ENCODE measurements around the gene KAZN.

KAZN gene

GRCh38 chr1:14623090-14623489 lies 24.6 kb downstream of the KAZN start:
- Histone ChIP-seq H3K9me3 (ENCODE audit: control insufficient read depth, insufficient read depth, low read depth, low read length) (no peaks in the 10 kb centered on the region), H3K4me1 (ENCODE audit: control insufficient read depth, insufficient read depth, low read length) (no peaks in the 10 kb centered on the region), H3K27ac (ENCODE audit: extremely low read depth, low read depth, low read length) (no peak overlapping the region), H3K36me3 (ENCODE audit: control insufficient read depth in 2 of 2, insufficient read depth in 1 of 2, low read length in 2 of 2) (no peaks in the 10 kb centered on the region), H3K4me3 (ENCODE audit: low read depth, low read length) (no peak overlapping the region)
- ChIA-PET CTCF (no interaction called here), POLR2A (no interaction called here)
- TF ChIP-seq ZBTB1 (tag by site-specific recombination; IDR thresholded peaks at IDR 0.05) (no peak), ZNF146 (tag by site-specific recombination; IDR thresholded peaks at IDR 0.05) (peak; percentile 83)

GRCh38 chr1:14624941-14625340 lies 26.5 kb downstream of the KAZN start:
- H3K9me3 ChIP-seq (ENCODE audit: control insufficient read depth, insufficient read depth, low read depth, low read length), result no peaks in the 10 kb centered on the region
- TF ChIP-seq ZNF677 (tag by site-specific recombination; IDR thresholded peaks at IDR 0.05) (no peak), BCL11B (tag by site-specific recombination; IDR thresholded peaks at IDR 0.05; ENCODE audit: low read depth) (no peak), ZNF521 (tag by site-specific recombination; IDR thresholded peaks at IDR 0.05) (no peak)
- H3K27ac ChIP-seq (ENCODE audit: extremely low read depth, low read depth, low read length), result no peak overlapping the region
- no peaks in the 10 kb centered on the region for H3K36me3 ChIP-seq (ENCODE audit: control insufficient read depth in 2 of 2, insufficient read depth in 1 of 2, low read length in 2 of 2)
- H3K4me1 ChIP-seq (ENCODE audit: control insufficient read depth, insufficient read depth, low read length), result no peaks in the 10 kb centered on the region
- ChIA-PET POLR2A (no interaction called here), CTCF (interaction anchor here (0.6 kb wide), 1 partner anchor 45 kb away, joined by 6 read pairs; no protein-coding TSS in a partner anchor)
- no peak overlapping the region for H3K4me3 ChIP-seq (ENCODE audit: low read depth, low read length)

- no peaks in the 10 kb centered on the region for H3K4me1 ChIP-seq (ENCODE audit: control insufficient read depth, insufficient read depth, low read length)
- no peak overlapping the region for H3K4me3 ChIP-seq (ENCODE audit: low read depth, low read length)
- no peaks in the 10 kb centered on the region for H3K9me3 ChIP-seq (ENCODE audit: control insufficient read depth, insufficient read depth, low read depth, low read length)
- ChIA-PET CTCF (interaction anchor here (0.9 kb wide), 1 partner anchor 402 kb away, joined by 3 read pairs; no protein-coding TSS in a partner anchor), POLR2A (no interaction called here)
- H3K36me3 ChIP-seq (ENCODE audit: control insufficient read depth in 2 of 2, insufficient read depth in 1 of 2, low read length in 2 of 2), result no peaks in the 10 kb centered on the region
- no peak overlapping the region for H3K27ac ChIP-seq (ENCODE audit: extremely low read depth, low read depth, low read length)
- no peak for TF ChIP-seq ZBTB10 (tag by site-specific recombination; IDR thresholded peaks at IDR 0.05)
- no peak for TF ChIP-seq ZNF10 (tag by site-specific recombination; IDR thresholded peaks at IDR 0.05)
- no peak for TF ChIP-seq RBAK (tag by site-specific recombination; IDR thresholded peaks at IDR 0.05)
- no peak for TF ChIP-seq PRDM1 (tag by site-specific recombination; IDR thresholded peaks at IDR 0.05)
- no peak for TF ChIP-seq ZNF175 (tag by site-specific recombination; IDR thresholded peaks at IDR 0.05)
- no peak for TF ChIP-seq ZNF792 (tag by site-specific recombination; IDR thresholded peaks at IDR 0.05)
- TF ChIP-seq MZF1 (tag by site-specific recombination; IDR thresholded peaks at IDR 0.05; ENCODE audit: borderline replicate concordance), result no peak
These were observed 27.1 kb downstream of the KAZN start for GRCh38 chr1:14625572-14625971.

- CTCF ChIA-PET, result interaction anchor here (0.9 kb wide), 1 partner anchor 402 kb away, joined by 3 read pairs; no protein-coding TSS in a partner anchor
- Histone ChIP-seq H3K27ac (ENCODE audit: extremely low read depth, low read depth, low read length) (no peak overlapping the region), H3K9me3 (ENCODE audit: control insufficient read depth, insufficient read depth, low read depth, low read length) (no peaks in the 10 kb centered on the region), H3K4me1 (ENCODE audit: control insufficient read depth, insufficient read depth, low read length) (no peaks in the 10 kb centered on the region), H3K36me3 (ENCODE audit: control insufficient read depth in 2 of 2, insufficient read depth in 1 of 2, low read length in 2 of 2) (no peaks in the 10 kb centered on the region), H3K4me3 (ENCODE audit: low read depth, low read length) (no peak overlapping the region)
- TF ChIP-seq ZNF48 (tag by site-specific recombination; IDR thresholded peaks at IDR 0.05) (no peak), FEZF1 (tag by site-specific recombination; IDR thresholded peaks at IDR 0.05) (no peak)
- POLR2A ChIA-PET, result no interaction called here
These were observed 27.5 kb downstream of the KAZN start for GRCh38 chr1:14625996-14626395.

Data from HEK293 (cell line).